ENCODE data around the gene ABCD1.

Gene ABCD1

DNA sequence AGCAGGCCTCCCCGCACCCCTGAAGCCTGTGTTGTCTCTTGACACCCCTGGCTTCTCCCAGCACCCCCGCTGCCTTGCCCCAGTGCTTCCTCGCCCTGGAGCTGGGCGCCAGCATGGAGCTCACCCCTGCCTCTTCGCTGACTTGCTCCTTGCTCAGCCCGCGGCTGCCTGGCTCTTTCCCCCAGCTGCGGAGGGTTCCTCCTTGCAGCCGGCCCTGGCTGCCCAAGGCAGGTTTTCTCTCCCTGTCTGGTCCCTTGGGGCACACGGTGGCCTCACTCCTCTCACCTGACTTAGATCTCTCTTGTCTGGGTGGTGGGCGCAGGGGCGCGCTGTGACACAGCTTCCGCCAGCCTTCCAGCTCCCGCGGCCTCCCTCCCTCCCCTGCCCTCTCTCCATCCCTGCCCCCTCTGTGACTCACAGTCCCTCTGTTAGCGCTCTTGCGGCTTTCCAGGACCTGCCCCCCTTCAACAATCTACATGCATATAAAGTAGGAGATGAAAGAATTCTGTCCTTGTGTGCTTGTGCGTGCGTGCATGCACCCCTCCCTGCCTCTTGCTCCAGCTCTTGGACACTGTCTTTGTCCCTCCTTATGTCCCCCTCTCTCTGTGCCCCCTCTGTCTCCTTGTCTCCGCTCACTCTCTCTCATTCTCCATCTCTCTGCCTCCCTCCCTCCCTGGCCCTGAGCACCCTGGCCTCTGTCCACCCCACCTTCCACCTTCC, 41.6 kb downstream of the ABCD1 start:
- peak overlapping the region; percentile 74 for H3K27ac ChIP-seq
- H3K27me3 ChIP-seq, result peaks cover 18% of the 10 kb centered on the region; the same call in 1 of the 2 replicates
- peaks cover 63% of the 10 kb centered on the region for H3K4me1 ChIP-seq
- no peaks in the 10 kb centered on the region for H3K36me3 ChIP-seq
- H4K20me1 ChIP-seq, result peaks cover 43% of the 10 kb centered on the region
- H3K4me2 ChIP-seq, result peak overlapping the region; percentile 72
- no peaks in the 10 kb centered on the region for H3K9me3 ChIP-seq
- TF ChIP-seq Cebpa-rat (IDR thresholded peaks at IDR 0.05), result no peak
- H3K9ac ChIP-seq, result peak overlapping the region; percentile 69
- H3K4me3 ChIP-seq, result peak overlapping the region; percentile 42

DNA sequence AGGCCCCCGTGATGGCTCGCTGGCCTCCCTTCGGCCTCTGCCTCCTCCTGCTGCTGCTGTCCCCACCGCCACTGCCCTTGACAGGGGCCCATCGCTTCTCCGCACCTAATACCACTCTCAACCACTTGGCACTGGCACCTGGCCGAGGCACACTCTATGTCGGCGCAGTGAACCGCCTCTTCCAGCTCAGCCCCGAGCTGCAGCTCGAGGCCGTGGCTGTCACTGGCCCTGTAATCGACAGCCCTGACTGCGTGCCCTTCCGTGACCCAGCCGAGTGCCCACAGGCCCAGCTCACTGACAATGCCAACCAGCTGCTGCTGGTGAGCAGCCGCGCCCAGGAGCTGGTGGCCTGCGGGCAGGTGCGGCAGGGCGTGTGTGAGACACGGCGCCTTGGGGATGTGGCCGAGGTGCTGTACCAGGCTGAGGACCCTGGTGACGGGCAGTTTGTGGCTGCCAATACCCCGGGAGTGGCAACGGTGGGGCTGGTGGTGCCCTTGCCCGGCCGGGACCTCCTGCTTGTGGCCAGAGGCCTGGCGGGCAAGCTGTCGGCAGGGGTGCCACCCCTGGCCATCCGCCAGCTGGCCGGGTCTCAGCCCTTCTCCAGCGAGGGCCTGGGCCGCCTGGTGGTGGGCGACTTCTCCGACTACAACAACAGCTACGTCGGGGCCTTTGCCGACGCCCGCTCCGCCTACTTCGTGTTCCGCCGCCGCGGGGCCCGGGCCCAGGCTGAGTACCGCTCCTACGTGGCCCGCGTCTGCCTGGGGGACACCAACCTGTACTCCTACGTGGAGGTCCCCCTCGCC, 42.4 kb downstream of the ABCD1 start:
- Histone ChIP-seq H3K36me3 (no peaks in the 10 kb centered on the region), H3K9me3 (no peaks in the 10 kb centered on the region), H4K20me1 (peaks cover 43% of the 10 kb centered on the region), H3K4me3 (no peak overlapping the region), H3K9ac (peak overlapping the region; percentile 29; the same call in 1 of the 2 replicates), H3K27me3 (peaks cover 10% of the 10 kb centered on the region; the same call in 1 of the 2 replicates), H3K4me1 (peaks cover 65% of the 10 kb centered on the region), H3K27ac (peak overlapping the region; percentile 58), H3K4me2 (peak overlapping the region; percentile 72)
- no peak for TF ChIP-seq Cebpa-rat (IDR thresholded peaks at IDR 0.05)

DNA sequence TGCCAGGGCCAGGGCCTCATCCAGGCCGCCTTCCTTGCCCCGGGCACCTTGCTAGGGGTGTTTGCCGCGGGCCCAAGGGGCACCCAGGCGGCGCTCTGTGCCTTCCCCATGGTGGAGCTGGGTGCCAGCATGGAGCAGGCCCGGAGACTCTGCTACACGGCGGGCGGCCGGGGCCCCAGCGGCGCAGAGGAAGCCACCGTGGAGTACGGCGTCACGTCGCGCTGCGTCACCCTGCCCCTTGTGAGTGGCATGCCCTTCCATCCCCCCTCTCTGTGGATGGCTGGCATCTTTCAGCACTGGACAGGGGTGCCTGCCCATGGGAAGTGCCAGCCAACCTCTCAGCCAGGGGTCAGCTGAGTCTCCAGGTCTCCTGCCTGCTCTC, 43.0 kb downstream of the ABCD1 start:
- peaks cover 71% of the 10 kb centered on the region for H3K4me1 ChIP-seq
- H4K20me1 ChIP-seq, result peaks cover 39% of the 10 kb centered on the region
- peaks cover 3% of the 10 kb centered on the region; the same call in 1 of the 2 replicates for H3K9me3 ChIP-seq
- peak overlapping the region; percentile 72 for H3K4me2 ChIP-seq
- H3K27me3 ChIP-seq, result peaks cover 5% of the 10 kb centered on the region; the same call in 1 of the 2 replicates
- H3K27ac ChIP-seq, result peak overlapping the region; percentile 58
- TF ChIP-seq Cebpa-rat (IDR thresholded peaks at IDR 0.05), result no peak
- H3K36me3 ChIP-seq, result no peaks in the 10 kb centered on the region
- no peak overlapping the region for H3K4me3 ChIP-seq
- H3K9ac ChIP-seq, result peak overlapping the region; percentile 29; the same call in 1 of the 2 replicates

DNA sequence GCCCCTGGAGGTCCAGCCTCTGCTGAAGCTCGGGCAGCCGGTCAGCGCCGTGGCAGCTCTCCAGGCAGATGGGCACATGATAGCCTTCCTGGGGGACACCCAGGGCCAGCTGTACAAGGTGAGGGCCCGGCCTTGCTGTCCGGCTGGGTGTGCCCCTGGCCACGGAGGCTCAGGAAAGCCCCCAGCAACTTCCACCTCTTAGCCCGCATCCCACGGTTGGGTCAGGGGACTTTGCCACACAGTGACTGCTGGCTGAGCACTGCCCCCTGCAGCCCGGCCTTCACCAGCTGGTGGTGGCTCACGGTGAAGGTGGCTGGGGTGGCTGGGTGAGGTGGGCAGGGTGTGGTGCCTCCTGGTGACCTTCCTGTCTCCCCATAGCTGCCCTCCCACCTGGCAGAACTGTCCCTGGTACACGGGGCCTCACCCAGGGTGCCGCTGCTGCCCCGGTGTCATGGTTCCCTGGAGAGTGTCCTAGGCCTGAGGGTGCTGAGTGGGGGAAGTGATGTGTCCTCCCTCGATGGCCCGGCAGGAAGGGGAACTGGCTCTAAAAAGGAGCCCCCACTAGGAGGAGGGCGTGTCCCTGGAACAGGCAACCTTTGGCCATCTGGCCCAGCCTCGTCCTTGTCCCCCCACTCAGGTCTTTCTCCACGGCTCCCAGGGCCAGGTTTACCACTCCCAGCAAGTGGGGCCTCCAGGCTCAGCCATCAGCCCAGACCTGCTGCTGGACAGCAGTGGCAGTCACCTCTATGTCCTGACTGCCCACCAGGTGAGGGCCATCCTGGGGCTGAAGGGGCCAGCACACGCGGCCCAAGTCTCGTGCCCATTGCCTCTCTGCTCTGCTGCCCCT, 43.9 kb downstream of the ABCD1 start:
- Histone ChIP-seq H3K9me3 (peaks cover 11% of the 10 kb centered on the region; the same call in 1 of the 2 replicates), H3K27ac (peak overlapping the region; percentile 58), H3K4me1 (peaks cover 69% of the 10 kb centered on the region), H4K20me1 (peaks cover 30% of the 10 kb centered on the region), H3K27me3 (no peaks in the 10 kb centered on the region; the same call in 1 of the 2 replicates), H3K9ac (peak overlapping the region; percentile 29; the same call in 1 of the 2 replicates), H3K4me2 (peak overlapping the region; percentile 72), H3K36me3 (no peaks in the 10 kb centered on the region), H3K4me3 (no peak overlapping the region)
- TF ChIP-seq Cebpa-rat (IDR thresholded peaks at IDR 0.05), result no peak

DNA sequence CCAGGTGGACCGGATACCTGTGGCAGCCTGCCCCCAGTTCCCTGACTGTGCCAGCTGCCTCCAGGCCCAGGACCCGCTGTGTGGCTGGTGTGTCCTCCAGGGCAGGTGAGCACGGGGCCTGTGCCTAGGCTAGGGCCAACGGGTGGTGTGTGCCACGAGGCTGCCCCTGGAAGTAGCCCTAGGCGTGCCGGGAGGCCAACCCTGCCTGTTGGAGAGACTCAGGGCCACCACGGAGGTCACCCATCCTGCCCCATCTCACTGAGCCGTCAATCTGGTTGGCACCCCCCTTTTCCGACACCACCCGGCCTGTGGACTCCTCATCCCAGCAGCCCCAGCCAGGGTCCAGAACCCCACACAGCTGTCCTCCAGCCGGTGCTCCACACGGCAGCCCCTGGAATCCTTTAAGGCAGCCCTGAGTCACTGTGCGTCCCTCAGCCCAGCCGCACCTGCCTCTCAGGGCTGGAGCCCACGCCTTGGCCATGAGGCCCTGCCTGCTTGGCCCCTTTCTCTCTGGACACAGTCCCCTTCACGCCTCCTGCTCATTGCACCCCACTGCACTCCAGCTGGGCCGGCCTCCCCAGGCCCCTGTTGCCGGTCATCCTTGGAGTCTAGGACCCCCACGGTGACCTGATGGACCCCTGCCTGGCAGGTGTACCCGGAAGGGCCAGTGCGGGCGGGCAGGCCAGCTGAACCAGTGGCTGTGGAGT, 44.7 kb downstream of the ABCD1 start:
- no peak overlapping the region for H3K4me3 ChIP-seq
- H3K9me3 ChIP-seq, result peaks cover 17% of the 10 kb centered on the region; the same call in 1 of the 2 replicates
- H3K27me3 ChIP-seq, result no peaks in the 10 kb centered on the region; the same call in 1 of the 2 replicates
- H3K4me1 ChIP-seq, result peaks cover 61% of the 10 kb centered on the region
- TF ChIP-seq Cebpa-rat (IDR thresholded peaks at IDR 0.05), result no peak
- H3K4me2 ChIP-seq, result peak overlapping the region; percentile 72; the same call in 1 of the 2 replicates
- peaks cover 22% of the 10 kb centered on the region for H4K20me1 ChIP-seq
- H3K9ac ChIP-seq, result no peak overlapping the region
- peak overlapping the region; percentile 58; the same call in 1 of the 2 replicates for H3K27ac ChIP-seq
- H3K36me3 ChIP-seq, result no peaks in the 10 kb centered on the region

DNA sequence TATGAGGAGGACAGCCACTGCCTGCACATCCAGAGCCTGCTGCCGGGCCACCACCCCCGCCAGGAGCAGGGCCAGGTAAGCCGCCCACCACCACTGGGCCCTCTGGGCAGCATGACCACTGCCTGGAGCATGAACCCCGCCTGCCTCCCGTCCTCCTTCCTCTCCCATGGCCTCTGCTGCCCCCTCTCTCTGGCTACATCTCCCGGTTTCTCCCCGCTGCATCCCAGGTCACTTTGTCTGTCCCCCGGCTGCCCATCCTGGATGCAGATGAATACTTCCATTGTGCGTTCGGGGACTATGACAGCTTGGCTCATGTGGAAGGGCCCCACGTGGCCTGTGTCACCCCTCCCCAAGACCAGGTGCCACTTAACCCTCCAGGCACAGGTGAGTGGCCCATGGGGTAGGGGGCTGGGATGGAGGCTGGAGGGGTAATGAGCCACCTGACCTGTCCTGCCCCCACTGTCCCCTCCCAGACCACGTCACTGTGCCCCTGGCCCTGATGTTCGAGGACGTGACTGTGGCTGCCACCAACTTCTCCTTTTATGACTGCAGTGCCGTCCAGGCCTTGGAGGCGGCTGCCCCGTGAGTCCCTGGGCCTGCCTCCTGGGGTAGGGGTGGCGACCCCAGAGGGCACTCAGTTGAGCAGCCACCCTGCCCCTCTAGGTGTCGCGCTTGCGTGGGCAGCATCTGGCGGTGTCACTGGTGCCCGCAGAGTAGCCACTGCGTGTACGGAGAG, 45.4 kb downstream of the ABCD1 start:
- Histone ChIP-seq H3K4me2 (no peak overlapping the region), H3K4me3 (no peak overlapping the region), H4K20me1 (peaks cover 15% of the 10 kb centered on the region; the same call in 1 of the 2 replicates), H3K27ac (no peak overlapping the region), H3K27me3 (no peaks in the 10 kb centered on the region; the same call in 1 of the 2 replicates), H3K4me1 (peaks cover 54% of the 10 kb centered on the region), H3K9me3 (peaks cover 25% of the 10 kb centered on the region; the same call in 1 of the 2 replicates), H3K36me3 (no peaks in the 10 kb centered on the region), H3K9ac (no peak overlapping the region)
- TF ChIP-seq Cebpa-rat (IDR thresholded peaks at IDR 0.05), result no peak

DNA sequence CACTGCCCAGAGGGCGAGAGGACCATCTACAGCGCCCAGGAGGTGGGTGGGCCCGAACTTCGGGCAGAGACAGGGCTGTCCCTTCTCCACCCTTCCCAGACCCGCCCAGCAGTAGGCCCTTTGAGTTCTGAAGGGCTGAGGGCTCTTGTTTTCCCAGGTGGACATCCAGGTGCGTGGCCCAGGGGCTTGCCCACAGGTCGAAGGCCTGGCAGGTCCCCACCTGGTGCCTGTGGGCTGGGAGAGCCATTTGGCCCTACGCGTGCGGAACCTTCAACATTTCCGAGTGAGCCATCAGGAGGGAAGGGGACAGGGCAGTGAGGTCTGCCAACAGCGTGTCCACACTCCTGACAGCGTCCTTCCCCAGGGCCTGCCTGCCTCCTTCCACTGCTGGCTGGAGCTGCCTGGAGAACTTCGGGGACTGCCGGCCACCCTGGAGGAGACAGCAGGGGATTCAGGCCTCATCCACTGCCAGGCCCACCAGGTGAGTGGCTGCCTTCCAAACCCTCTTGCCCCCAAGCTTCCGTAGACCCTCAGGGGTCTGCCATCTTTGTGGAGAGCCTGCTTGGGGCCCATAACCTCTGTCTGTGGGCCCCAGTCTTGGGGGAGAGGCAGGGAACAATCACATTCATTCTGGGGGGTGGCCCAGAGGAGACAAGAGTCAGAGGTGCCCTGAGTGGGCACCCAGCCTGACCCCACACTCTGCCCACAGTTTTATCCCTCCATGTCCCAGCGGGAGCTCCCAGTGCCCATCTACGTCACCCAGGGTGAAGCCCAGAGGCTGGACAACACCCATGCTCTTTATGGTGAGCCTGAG, 46.2 kb downstream of the ABCD1 start:
- H3K4me1 ChIP-seq, result peaks cover 46% of the 10 kb centered on the region
- no peak overlapping the region for H3K9ac ChIP-seq
- no peaks in the 10 kb centered on the region; the same call in 1 of the 2 replicates for H3K27me3 ChIP-seq
- TF ChIP-seq Cebpa-rat (IDR thresholded peaks at IDR 0.05), result no peak
- peaks cover 8% of the 10 kb centered on the region; the same call in 1 of the 2 replicates for H4K20me1 ChIP-seq
- no peak overlapping the region for H3K4me2 ChIP-seq
- no peak overlapping the region for H3K27ac ChIP-seq
- peaks cover 32% of the 10 kb centered on the region; the same call in 1 of the 2 replicates for H3K9me3 ChIP-seq
- no peak overlapping the region for H3K4me3 ChIP-seq
- H3K36me3 ChIP-seq, result no peaks in the 10 kb centered on the region

Measured in BLaER1 (cell line).